A673 (cell line): ENCODE results near the gene NOCT.
"Not testable (repeated sequence)": the region's sequence is repeated elsewhere in the genome, so short reads cannot be mapped to it uniquely, and the experiment has no call there.

Source experiments
- EZH2 ChIP-seq: fragments of 200-600 bp; sonication (generic); IDR thresholded peaks from 2 replicates; pipeline ENCODE4 v1.6.1; 2017; ENCODE audit warnings: borderline replicate concordance, low read depth, mild to moderate bottlenecking, mixed read lengths, antibody characterized with exemption, low read length; ENCODE audit not compliant: poor library complexity, severe bottlenecking
- TF ChIP-seq, protein P1 (sequence below): fragments of 300-800, 200-600 bp; sonication (generic); conservative IDR thresholded peaks from 2 replicates; pipeline ENCODE4 v1.5.1; 2017; ENCODE audit warnings: low read depth, mild to moderate bottlenecking, antibody characterized with exemption, low read length, moderate library complexity, mixed read lengths

DNA sequence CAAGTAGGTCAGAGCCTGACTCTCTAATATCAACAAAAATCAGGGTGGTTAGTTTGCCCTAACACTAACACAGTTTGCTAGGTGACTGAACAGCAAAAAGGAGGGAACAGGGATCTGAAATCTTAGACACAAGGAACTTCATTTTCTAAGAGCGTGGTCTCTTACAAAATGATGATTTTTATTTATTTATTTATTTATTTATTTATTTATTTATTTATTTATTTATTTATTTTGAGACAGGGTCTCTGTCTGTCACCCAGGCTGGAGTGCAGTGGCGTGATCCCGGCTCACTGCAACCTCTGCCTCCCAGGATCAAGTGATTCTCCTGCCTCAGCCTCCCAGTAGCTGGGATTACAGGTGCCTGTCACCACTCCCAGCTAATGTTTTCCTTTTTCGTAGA is 11.9 kb upstream of the NOCT start:
- TF ChIP-seq, protein P1, sequence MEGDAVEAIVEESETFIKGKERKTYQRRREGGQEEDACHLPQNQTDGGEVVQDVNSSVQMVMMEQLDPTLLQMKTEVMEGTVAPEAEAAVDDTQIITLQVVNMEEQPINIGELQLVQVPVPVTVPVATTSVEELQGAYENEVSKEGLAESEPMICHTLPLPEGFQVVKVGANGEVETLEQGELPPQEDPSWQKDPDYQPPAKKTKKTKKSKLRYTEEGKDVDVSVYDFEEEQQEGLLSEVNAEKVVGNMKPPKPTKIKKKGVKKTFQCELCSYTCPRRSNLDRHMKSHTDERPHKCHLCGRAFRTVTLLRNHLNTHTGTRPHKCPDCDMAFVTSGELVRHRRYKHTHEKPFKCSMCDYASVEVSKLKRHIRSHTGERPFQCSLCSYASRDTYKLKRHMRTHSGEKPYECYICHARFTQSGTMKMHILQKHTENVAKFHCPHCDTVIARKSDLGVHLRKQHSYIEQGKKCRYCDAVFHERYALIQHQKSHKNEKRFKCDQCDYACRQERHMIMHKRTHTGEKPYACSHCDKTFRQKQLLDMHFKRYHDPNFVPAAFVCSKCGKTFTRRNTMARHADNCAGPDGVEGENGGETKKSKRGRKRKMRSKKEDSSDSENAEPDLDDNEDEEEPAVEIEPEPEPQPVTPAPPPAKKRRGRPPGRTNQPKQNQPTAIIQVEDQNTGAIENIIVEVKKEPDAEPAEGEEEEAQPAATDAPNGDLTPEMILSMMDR = not testable (repeated sequence)
- not testable (repeated sequence) for TF ChIP-seq EZH2
